HepG2 (cell line): ENCODE results near the gene PCAT6. TPM values are rescaled to one million over a fixed set of nuclear protein-coding genes. Genes with fewer than 3 reads are reported as not detected.

Source experiments
- ARNT2 ChIP-seq: sonication (generic); formaldehyde crosslinking; IDR thresholded peaks from 2 replicates; pipeline ENCODE4 v1.8.0; 2022; ENCODE audit warnings: mild to moderate bottlenecking, low read depth, missing genetic modification reagents, moderate library complexity
- CHD4 ChIP-seq: fragments of 200-600 bp; sonication (generic); IDR thresholded peaks from 2 replicates; pipeline ENCODE4 v1.7.0; 2017; ENCODE audit warnings: mild to moderate bottlenecking, low read length, borderline replicate concordance
- JARID2 ChIP-seq: sonication (generic); formaldehyde crosslinking; IDR thresholded peaks from 2 replicates; pipeline ENCODE4 v1.8.1; 2023; ENCODE audit warnings: missing genetic modification reagents, inconsistent platforms; ENCODE audit not compliant: insufficient replicate concordance
- JUNB ChIP-seq: sonication (generic); formaldehyde crosslinking; IDR thresholded peaks from 2 replicates; pipeline ENCODE4 v1.8.0; 2022; ENCODE audit warnings: missing genetic modification reagents, mild to moderate bottlenecking, borderline replicate concordance
- JUND ChIP-seq: sonication (generic); formaldehyde crosslinking; IDR thresholded peaks from 2 replicates; pipeline ENCODE4 v1.8.0; 2022; ENCODE audit warnings: mild to moderate bottlenecking, missing genetic modification reagents
- MATR3 ChIP-seq: sonication (generic); formaldehyde crosslinking; IDR thresholded peaks from 2 replicates; pipeline ENCODE4 v1.4.0; 2020; ENCODE audit warnings: missing genetic modification reagents
- PHF21A ChIP-seq: sonication (generic); formaldehyde crosslinking; IDR thresholded peaks from 2 replicates; pipeline ENCODE4 v1.5.0; 2020; ENCODE audit warnings: mild to moderate bottlenecking, missing genetic modification reagents
- RELA ChIP-seq: sonication (generic); formaldehyde crosslinking; IDR thresholded peaks from 2 replicates; pipeline ENCODE4 v1.4.0; 2020; ENCODE audit warnings: missing genetic modification reagents
- RNF2 ChIP-seq: fragments of 450-650 bp; conservative IDR thresholded peaks from 2 replicates; pipeline ENCODE4 v1.6.1; 2016; ENCODE audit warnings: low read depth
- SOX13 ChIP-seq, 3 experiments: fragments of 450-650 bp in 1 of 3; sonication (generic) in 1 of 3; formaldehyde crosslinking in 1 of 3; IDR thresholded peaks in 2 of 3; conservative IDR thresholded peaks in 1 of 3; 2 replicates each; pipeline versions ENCODE4 v1.5.0 to v1.6.1; 2016 to 2020; ENCODE audit warnings: antibody characterized with exemption in 1 of 3, mild to moderate bottlenecking in 1 of 3, missing compliant biosample characterization in 1 of 3, missing genetic modification reagents in 1 of 3, moderate library complexity in 1 of 3
- TP53 ChIP-seq: sonication (generic); formaldehyde crosslinking; conservative IDR thresholded peaks from 2 replicates; pipeline ENCODE4 v1.4.0; 2020; ENCODE audit warnings: missing genetic modification reagents
- ZFP1 ChIP-seq: IDR thresholded peaks from 2 replicates; pipeline ENCODE4 v1.6.1; 2016
- ZNF30 ChIP-seq: sonication (generic); formaldehyde crosslinking; IDR thresholded peaks from 2 replicates; pipeline ENCODE4 v1.5.0; 2020; ENCODE audit warnings: mild to moderate bottlenecking, missing genetic modification reagents
- ZNF343 ChIP-seq: sonication (generic); formaldehyde crosslinking; IDR thresholded peaks from 2 replicates; pipeline ENCODE4 v1.4.0; 2020; ENCODE audit warnings: mild to moderate bottlenecking, missing genetic modification reagents
- ZNF549 ChIP-seq: sonication (generic); formaldehyde crosslinking; IDR thresholded peaks from 2 replicates; pipeline ENCODE4 v1.5.0; 2020; ENCODE audit warnings: missing genetic modification reagents
- ZNF629 ChIP-seq: sonication (generic); formaldehyde crosslinking; conservative IDR thresholded peaks from 2 replicates; pipeline ENCODE4 v1.5.0; 2020; ENCODE audit warnings: missing genetic modification reagents
- ZNF75D ChIP-seq: sonication (generic); formaldehyde crosslinking; IDR thresholded peaks from 2 replicates; pipeline ENCODE4 v1.8.1; 2023; ENCODE audit warnings: missing genetic modification reagents, mild to moderate bottlenecking, borderline replicate concordance
- ZSCAN22 ChIP-seq: sonication (generic); formaldehyde crosslinking; IDR thresholded peaks from 2 replicates; pipeline ENCODE4 v1.4.0; 2020; ENCODE audit warnings: mild to moderate bottlenecking, missing genetic modification reagents
- polyA plus RNA-seq, 8 experiments: library from polyadenylated mRNA; depleted of rRNA in 3 of 8; stranded (reverse) in 7 of 8; unstranded in 1 of 8; fragments of >200 nt; fragmentation: Illumina TruSeq in 4 of 8; extraction: Trizol in 4 of 8; gene quantifications; 2 replicates each; pipeline versions ENCODE4 v1.2.1 to v1.2.3, GENCODE V29; 2011 to 2016; ENCODE audit warnings: low read depth in 4 of 8, missing spikeins in 1 of 8, mixed read lengths in 1 of 8; ENCODE audit not compliant: insufficient read depth in 1 of 8
- total RNA-seq, 5 experiments: library from RNA; depleted of rRNA; stranded (reverse); fragments of >200 nt; fragmentation: Illumina TruSeq; extraction: Trizol; gene quantifications; 2 replicates each; pipeline ENCODE4 v1.2.3, GENCODE V29; 2016; ENCODE audit warnings: low read depth in 1 of 5
- TF ChIP-seq, protein P1 (sequence below): sonication (generic); formaldehyde crosslinking; IDR thresholded peaks from 2 replicates; pipeline ENCODE4 v1.5.1; 2020; ENCODE audit warnings: mild to moderate bottlenecking, missing genetic modification reagents, borderline replicate concordance
- TF ChIP-seq, protein P2 (sequence below): sonication (generic); formaldehyde crosslinking; IDR thresholded peaks from 2 replicates; pipeline ENCODE4 v1.8.0; 2022; ENCODE audit warnings: missing genetic modification reagents, mild to moderate bottlenecking, moderate library complexity, borderline replicate concordance
- TF ChIP-seq, protein P3 (sequence below): sonication (generic); formaldehyde crosslinking; IDR thresholded peaks from 2 replicates; pipeline ENCODE4 v1.4.0; 2020; ENCODE audit warnings: mild to moderate bottlenecking, missing genetic modification reagents

Gene PCAT6
- total and polyA plus RNA-seq, 2 of the 13 experiments (the other 11 are each of a cell fraction or from before 2014, with no cell fraction given), result 0.60 to 4.4 TPM

DNA sequence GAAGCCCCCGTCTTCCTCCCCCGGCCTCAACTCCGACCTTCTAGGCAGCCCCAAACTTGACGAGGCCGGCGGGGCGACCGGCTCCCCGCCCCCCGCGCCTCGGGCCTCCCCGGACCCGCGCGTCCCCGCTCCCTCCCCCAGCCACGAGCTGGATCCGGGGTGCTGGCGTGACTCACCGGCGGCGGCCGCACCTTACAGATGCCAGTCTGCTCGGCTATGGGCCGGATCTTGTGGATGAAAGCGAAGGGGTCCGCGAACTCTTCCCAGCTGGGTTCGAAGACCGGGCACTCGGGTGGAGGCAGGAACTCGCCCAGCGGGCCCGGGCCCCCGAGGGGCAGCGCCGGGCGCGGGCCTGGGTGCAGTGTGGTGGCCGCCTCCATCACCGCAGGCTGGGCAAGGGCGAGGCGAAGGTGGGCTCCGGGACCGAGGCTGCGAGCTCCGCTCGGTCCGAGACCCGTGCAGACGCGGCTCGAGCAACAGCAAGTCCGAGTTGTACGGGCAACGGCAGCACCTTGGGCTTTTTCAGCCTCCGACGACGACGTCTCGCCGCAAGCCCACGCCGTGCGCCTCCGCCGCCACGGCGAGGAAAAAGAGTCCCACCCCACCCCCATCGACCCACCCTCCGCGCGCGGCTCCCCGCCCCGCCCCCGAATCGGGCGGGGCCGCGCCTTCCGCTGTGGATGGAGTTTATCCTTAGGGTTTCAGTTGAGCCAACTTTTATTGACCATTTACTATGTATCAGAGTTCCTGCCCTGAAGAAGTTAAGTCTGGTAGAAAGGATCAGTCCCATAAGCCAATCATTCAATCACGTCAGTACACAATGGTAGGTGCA lies 2.6 kb upstream of the PCAT6 start, which contains the start of gene KDM5B (continued):
- TF ChIP-seq, protein P1, sequence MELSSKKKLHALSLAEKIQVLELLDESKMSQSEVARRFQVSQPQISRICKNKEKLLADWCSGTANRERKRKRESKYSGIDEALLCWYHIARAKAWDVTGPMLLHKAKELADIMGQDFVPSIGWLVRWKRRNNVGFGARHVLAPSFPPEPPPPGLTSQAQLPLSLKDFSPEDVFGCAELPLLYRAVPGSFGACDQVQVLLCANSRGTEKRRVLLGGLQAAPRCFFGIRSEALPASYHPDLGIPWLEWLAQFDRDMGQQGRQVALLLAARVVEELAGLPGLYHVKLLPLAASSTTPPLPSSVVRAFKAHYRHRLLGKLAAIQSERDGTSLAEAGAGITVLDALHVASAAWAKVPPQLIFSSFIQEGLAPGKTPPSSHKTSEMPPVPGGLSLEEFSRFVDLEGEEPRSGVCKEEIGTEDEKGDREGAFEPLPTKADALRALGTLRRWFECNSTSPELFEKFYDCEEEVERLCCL (CRISPR knock-in tag), result no peak
- TF ChIP-seq, protein P2, sequence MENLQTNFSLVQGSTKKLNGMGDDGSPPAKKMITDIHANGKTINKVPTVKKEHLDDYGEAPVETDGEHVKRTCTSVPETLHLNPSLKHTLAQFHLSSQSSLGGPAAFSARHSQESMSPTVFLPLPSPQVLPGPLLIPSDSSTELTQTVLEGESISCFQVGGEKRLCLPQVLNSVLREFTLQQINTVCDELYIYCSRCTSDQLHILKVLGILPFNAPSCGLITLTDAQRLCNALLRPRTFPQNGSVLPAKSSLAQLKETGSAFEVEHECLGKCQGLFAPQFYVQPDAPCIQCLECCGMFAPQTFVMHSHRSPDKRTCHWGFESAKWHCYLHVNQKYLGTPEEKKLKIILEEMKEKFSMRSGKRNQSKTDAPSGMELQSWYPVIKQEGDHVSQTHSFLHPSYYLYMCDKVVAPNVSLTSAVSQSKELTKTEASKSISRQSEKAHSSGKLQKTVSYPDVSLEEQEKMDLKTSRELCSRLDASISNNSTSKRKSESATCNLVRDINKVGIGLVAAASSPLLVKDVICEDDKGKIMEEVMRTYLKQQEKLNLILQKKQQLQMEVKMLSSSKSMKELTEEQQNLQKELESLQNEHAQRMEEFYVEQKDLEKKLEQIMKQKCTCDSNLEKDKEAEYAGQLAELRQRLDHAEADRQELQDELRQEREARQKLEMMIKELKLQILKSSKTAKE (CRISPR knock-in tag), result peak; percentile 38; the same call in 1 of the 2 replicates
- TF ChIP-seq, protein P3, sequence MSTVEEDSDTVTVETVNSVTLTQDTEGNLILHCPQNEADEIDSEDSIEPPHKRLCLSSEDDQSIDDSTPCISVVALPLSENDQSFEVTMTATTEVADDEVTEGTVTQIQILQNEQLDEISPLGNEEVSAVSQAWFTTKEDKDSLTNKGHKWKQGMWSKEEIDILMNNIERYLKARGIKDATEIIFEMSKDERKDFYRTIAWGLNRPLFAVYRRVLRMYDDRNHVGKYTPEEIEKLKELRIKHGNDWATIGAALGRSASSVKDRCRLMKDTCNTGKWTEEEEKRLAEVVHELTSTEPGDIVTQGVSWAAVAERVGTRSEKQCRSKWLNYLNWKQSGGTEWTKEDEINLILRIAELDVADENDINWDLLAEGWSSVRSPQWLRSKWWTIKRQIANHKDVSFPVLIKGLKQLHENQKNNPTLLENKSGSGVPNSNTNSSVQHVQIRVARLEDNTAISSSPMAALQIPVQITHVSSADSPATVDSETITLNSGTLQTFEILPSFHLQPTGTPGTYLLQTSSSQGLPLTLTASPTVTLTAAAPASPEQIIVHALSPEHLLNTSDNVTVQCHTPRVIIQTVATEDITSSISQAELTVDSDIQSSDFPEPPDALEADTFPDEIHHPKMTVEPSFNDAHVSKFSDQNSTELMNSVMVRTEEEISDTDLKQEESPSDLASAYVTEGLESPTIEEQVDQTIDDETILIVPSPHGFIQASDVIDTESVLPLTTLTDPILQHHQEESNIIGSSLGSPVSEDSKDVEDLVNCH (CRISPR knock-in tag), result no peak
- peak; percentile 43 for TF ChIP-seq JARID2 (CRISPR knock-in tag)
- TF ChIP-seq ZNF549 (CRISPR knock-in tag), result no peak
- 0 out of 2 replicates have a peak, but pooled peaks have one; percentile 38 for TF ChIP-seq ZFP1 (CRISPR knock-in tag)
- TF ChIP-seq PHF21A (CRISPR knock-in tag), result no peak
- TF ChIP-seq SOX13 (IDR thresholded peaks at IDR 0.05), result no peak
- peak in 1 of 2 experiments; percentile 66; a peak in 2 of 4 replicates for TF ChIP-seq SOX13 (CRISPR knock-in tag; conservative IDR thresholded peaks at IDR 0.05 in 1 of 2, IDR thresholded peaks at IDR 0.05 in 1 of 2)
- TF ChIP-seq ZNF75D, result no peak
- TF ChIP-seq ARNT2 (CRISPR knock-in tag), result peak; percentile 64; the same call in 1 of the 2 replicates
- no peak for TF ChIP-seq RNF2
- TF ChIP-seq JUND, result peak; percentile 17; the same call in 1 of the 2 replicates
- TF ChIP-seq ZNF343 (CRISPR knock-in tag), result 0 out of 2 replicates have a peak, but pooled peaks have one; percentile 43
- TF ChIP-seq TP53 (CRISPR knock-in tag), result no peak
- TF ChIP-seq ZNF30 (CRISPR knock-in tag), result peak; percentile 31; the same call in 1 of the 2 replicates
- TF ChIP-seq JUNB, result peak; percentile 44; the same call in 1 of the 2 replicates
- TF ChIP-seq ZSCAN22 (CRISPR knock-in tag), result no peak
- no peak for TF ChIP-seq ZNF629 (CRISPR knock-in tag)
- no peak for TF ChIP-seq RELA (CRISPR knock-in tag)
- no peak for TF ChIP-seq CHD4
- TF ChIP-seq MATR3 (CRISPR knock-in tag), result no peak
